Erythroblast (primary cell): ENCODE data around the gene GCLC.

ENCODE experiments used
- GATA1 ChIP-seq: IDR thresholded peaks from 2 replicates; pipeline ENCODE4 v1.6.1; 2011; ENCODE audit warnings: low read depth, mild to moderate bottlenecking, control low read depth, low read length, moderate library complexity
- POLR2A ChIP-seq: IDR thresholded peaks from 2 replicates; pipeline ENCODE4 v1.6.1; 2011; ENCODE audit warnings: mild to moderate bottlenecking, low read length

DNA sequence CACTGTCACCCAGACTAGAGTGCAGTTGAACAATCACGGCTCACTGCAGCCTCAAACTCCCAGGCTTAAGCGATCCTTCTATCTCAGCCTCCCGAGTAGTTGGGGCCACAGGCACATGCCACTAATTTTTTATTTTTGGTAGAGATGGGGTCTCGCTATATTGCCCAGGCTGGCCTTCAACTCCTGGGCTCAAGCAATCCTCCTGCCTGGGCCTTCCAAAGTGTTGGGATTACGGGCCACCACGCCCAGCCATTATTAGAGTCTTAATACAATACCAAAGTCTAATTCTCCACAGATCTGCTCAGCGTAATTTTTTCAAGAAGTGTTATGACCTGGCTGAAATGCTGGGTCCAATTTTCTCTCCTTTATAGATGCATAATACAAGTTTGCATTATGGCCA is 3.0 kb downstream of the GCLC start:
- no peak for TF ChIP-seq POLR2A
- no peak for TF ChIP-seq GATA1
